ENCODE measurements around the gene PNLIPRP2.

DNA sequence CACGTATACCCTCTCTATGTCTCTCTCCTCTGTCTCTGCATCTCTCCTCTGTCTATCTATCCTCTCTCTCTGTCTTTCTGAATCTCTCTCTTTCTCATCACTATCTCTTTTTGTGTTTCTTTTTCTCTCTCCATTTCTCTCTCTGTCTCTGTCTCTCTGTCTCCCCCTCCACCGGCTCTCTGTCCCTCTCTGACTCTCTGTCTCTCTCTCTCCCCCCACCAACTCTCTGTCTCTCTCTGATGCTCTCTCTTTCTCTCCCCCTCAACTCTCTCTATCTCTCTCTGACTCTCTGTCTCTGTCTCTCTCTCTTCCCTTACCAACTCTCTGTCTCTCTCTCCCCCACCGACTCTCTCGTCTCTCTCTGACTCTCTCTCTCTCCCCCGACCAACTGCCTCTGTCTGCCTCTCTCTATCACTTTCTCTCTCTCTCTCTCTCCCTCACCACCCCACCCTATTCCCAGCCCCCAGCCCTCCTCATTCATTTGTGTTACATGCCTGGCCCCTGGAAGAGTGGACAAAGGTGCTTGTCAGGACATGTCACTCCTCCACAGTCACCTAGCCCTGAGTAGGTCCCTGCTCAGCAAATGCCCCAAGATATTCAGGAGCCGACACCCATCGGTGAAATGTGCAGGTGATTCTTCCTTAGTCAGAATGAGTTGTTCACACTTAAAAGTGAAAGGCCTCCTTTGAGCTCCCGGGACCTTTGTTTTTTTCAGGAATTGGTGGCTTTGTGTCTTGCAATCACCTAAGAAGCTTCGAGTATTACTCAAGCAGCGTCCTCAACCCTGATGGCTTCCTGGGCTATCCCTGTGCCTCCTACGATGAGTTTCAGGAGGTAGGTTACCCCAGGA is 13.6 kb downstream of the PNLIPRP2 start:
- TF ChIP-seq YY1 (IDR thresholded peaks at IDR 0.05; ENCODE audit: insufficient read depth, insufficient read length) = no peak
- no peak for TF ChIP-seq SUZ12 (IDR thresholded peaks at IDR 0.05; ENCODE audit: extremely low read depth, insufficient read depth, insufficient read length)

All from NT2/D1 (cell line).